GM18858 (cell line): ENCODE measurements around the gene IPO8.
"Not testable (repeated sequence)": the region's sequence is repeated elsewhere in the genome, so short reads cannot be mapped to it uniquely, and the experiment has no call there.

Source experiments
- ATAC-seq: cut with Tn5 transposase; IDR thresholded peaks from one replicate; pipeline ENCODE4 v1.9.1; 2021; ENCODE audit not compliant: unreplicated experiment

Gene IPO8

GRCh38 chr12:30610718-30611117, 85.0 kb downstream of the IPO8 start:
- no peak for ATAC-seq

- not testable (repeated sequence) for ATAC-seq
Measured at GRCh38 chr12:30609819-30610218, 85.8 kb downstream of the IPO8 start.

- ATAC-seq = not testable (repeated sequence)
Measured at GRCh38 chr12:30604302-30604701, 91.4 kb downstream of the IPO8 start.

GRCh38 chr12:30603129-30603528, 92.5 kb downstream of the IPO8 start:
- ATAC-seq = no peak

- ATAC-seq = no peak
Measured at GRCh38 chr12:30602678-30603077, 93.0 kb downstream of the IPO8 start.

- no peak for ATAC-seq
Measured at GRCh38 chr12:30599608-30600007, 96.1 kb downstream of the IPO8 start.

- ATAC-seq = no peak
Measured at GRCh38 chr12:30598889-30599288, 96.8 kb downstream of the IPO8 start.

- no peak for ATAC-seq
Measured at GRCh38 chr12:30595742-30596141, 99.9 kb downstream of the IPO8 start.

GRCh38 chr12:30594509-30594908, 101.2 kb downstream of the IPO8 start:
- ATAC-seq = no peak

GRCh38 chr12:30588572-30588971, 107.1 kb downstream of the IPO8 start:
- ATAC-seq = not testable (repeated sequence)

GRCh38 chr12:30587782-30588181, 107.9 kb downstream of the IPO8 start:
- no peak for ATAC-seq

GRCh38 chr12:30585877-30586276, 109.8 kb downstream of the IPO8 start:
- ATAC-seq = no peak

GRCh38 chr12:30582943-30583342, 112.7 kb downstream of the IPO8 start:
- ATAC-seq = no peak

GRCh38 chr12:30580344-30580743, 115.3 kb downstream of the IPO8 start:
- ATAC-seq = no peak
